Measurements from ENCODE around the gene CNBD2.

GRCh38 chr20:36063916-36064657 is 95.7 kb downstream of the CNBD2 start:
- TF ChIP-seq EZH2 (IDR thresholded peaks at IDR 0.05), result no peak
- no peak for TF ChIP-seq POLR2AphosphoS5 (IDR thresholded peaks at IDR 0.05; ENCODE audit: borderline replicate concordance, low read depth, low read length)
- no peak for TF ChIP-seq FOXP2 (optimal IDR thresholded peaks at IDR 0.05; ENCODE audit: control extremely low read depth, extremely low read length, insufficient read depth)
